Activated naive CD8-positive, alpha-beta T cell treated with anti-CD3 and anti-CD28 coated beads, Interleukin-2, amount 50 U/mL, for 16 hours (primary cell): Measurements from ENCODE around the gene GIT1.
A peak's percentile ranks its signal among the peaks of the same experiment; 100 is the strongest.

Source experiments
- DNase-seq: peaks from one replicate; pipeline ENCODE4 v3.0.0-alpha.2; 2020; ENCODE audit warnings: low read depth, low spot score

Gene GIT1

GRCh38 chr17:29616300-29617048 lies 27.0 kb upstream of the GIT1 start:
- no peak for DNase-seq

GRCh38 chr17:29615492-29616299 lies 26.2 kb upstream of the GIT1 start:
- peak; percentile 64 for DNase-seq

GRCh38 chr17:29615048-29615385 lies 25.6 kb upstream of the GIT1 start:
- DNase-seq, result no peak

DNA sequence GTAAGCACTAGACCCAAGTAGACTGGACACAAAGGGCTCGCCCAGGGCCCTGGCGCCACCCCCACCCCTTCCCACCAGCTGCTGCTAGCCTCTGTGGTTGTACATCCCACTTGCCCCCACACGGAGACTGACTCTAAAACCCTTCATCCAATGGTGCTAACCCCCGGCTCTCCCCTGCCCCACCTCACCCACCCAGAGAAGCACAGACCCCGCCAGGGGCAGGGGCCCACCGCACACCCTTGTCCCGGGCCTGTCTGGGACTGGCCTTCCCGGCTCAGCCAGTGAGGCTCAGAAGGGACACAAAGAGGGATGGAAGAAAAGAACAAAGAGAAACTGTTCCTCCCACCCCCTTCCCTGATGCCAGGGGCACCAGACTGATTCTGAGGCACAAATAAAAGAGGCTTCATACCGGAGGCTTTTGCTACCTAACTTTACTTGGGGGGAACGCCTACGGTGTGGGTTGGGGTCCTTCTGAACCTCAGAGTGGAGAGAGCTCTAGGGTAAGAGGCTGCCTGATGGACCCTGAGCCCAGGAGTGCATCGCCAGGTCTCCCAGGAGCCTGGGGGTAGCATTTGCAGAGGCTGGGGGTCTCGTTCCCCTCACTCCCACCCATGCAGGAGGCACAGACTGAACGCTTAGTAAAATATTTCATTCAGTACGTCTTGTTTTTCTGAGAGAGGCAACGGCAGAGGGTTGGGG lies 25.1 kb upstream of the GIT1 start:
- no peak for DNase-seq

GRCh38 chr17:29613856-29614255 lies 24.4 kb upstream of the GIT1 start:
- no peak for DNase-seq

DNA sequence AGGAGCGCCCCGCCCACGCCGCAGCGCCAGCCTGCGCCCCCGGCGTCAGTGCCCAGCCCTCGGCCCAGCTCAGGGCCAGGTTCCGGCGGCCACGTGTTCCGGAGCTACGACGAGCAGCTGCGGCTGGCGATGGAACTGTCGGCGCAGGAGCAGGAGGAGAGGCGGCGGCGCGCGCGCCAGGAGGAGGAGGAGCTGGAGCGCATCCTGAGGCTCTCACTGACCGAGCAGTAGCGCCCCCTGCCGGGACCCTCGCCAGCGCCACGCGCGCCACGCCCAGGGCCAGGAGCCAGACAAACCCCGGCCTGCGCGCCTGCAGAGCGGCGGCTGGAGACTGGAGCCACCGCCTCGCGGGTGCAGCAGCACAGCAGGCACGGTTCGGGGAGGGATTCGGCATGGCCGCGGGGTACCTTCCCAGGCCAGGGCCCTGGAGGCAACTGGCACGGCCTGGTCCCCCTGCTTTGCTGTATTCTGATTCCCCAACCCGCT lies 23.9 kb upstream of the GIT1 start:
- DNase-seq, result peak; percentile 92

DNA sequence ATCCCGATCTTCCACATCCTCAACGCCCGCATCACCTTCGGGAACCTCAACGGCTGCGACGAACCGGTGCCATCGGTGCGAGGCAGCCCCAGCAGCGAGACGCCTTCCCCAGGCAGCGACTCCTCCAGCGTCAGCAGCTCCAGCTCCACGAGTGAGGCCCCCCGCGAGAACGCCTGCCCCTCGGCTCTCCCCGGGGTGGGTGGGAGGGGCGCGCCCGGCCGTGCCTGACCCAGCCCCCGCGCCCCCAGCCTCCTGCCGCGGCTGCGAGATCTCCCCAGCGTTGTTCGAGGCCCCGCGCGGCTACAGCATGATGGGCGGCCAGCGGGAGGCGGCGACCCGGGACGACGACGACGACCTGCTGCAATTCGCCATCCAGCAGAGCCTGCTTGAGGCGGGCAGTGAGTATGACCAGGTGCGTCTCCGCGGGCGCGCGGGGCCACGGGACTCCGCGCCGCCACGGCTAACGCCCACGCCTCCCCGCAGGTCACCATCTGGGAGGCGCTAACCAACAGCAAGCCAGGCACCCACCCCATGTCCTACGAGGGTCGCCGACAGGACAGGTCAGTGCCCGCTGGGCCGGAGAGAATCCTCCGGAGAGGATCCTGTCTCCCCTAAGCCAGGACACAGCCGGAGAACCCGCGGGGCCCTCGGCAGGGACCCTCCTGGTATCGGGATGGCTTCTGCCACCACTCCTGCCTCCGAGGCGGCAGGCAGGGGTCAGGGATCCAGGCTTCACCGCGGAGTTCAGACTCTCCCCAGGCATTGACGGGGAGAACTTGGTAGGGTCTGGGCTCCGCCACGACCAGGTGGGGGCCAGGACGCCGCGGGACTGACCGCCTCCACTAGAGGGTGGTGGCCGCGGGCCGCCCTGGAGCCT lies 23.2 kb upstream of the GIT1 start:
- no peak for DNase-seq

DNA sequence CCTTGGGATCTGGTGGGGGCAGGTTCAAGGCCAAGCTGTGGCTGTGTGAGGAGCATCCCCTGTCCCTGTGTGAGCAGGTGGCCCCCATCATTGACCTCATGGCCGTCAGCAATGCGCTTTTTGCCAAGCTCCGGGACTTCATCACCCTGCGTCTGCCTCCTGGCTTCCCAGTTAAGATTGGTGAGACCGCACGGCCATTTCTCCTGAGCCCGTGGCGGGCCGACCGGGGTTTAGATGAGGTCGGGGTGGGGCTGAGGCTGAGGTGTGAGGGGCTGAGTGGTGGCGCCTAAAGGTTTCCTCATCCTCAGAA lies 22.6 kb upstream of the GIT1 start:
- no peak for DNase-seq

DNA sequence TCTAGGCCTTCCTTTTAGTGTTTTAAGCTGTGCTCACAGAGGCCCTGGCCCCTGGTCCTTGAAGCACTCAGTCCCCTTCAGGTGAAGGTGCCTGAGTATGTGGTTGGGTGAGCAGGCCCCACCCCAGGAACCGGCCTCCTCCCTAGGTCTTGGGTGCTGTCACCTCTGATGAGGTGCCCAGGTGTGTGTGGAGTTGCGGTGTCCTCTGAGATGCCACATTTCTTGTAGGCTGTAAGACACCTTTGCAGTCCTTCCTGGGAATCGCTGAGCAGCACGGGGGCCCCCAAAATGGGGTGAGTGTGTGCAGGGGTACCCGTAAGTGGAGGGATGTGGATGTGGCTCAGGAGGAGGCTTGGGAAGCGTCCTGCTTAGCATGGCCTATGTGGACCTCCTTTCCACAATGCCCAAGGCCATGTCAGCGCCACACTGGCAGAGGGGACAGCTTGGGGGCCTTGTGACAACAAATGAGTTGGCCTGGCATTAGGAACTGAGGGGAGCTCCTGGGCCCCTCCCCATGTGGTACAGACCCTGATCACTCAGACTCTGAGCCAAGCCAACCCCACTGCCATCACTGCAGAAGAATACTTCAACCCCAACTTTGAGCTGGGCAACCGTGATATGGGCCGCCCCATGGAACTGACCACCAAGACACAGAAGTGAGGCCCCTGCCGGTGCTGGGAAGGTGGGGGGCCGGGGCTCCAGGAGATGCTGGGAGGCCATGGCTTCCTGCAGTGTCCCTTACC lies 22.1 kb upstream of the GIT1 start:
- no peak for DNase-seq

- no peak for DNase-seq
These were observed 20.9 kb upstream of the GIT1 start for GRCh38 chr17:29610395-29610794.

DNA sequence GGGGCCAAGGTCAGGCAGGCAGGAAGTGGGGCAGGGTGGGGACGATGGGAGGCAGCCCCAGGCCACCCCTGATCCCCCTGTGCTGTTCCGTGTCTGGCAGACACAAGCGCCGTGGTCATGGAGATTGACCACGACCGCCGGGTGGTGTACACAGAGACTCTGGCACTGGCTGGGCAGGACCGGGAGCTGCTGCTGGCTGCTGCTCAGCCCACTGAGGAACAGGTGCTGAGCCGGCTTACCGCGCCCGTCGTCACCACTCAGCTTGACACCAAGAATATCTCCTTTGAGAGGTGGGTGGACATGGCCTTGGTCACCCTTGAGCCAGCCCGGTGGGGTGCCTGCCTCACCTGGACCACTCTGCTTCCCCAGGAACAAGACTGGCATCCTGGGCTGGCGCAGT lies 19.5 kb upstream of the GIT1 start:
- no peak for DNase-seq

- no peak for DNase-seq
These were observed 18.2 kb upstream of the GIT1 start for GRCh38 chr17:29607557-29608195.

DNA sequence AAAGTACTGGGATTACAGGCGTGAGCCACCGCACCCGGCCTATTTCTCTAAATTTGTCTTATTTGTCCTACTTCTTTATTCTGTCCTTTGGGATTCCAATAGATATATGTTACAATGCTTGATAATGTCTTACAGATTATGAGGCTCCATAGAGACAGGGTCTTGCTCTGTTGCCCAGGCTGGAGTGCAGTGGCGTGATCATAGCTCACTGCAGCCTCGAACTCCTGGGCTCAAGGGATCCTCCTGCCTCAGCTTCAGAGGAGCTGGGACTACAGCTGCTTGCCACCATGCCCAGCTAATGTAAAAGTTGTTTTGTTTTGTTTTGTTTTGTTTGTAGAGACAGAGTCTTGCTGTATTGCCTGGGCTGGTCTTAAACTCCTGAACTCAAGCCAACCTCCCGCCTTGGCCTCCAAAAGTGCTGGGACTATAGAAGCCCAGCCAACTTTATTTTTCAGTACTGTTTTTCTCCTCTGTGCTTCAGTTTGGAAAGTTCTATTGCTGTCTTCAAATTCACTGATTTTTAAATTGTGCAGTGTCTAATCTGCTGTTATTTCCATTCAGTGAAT lies 13.7 kb upstream of the GIT1 start:
- no peak for DNase-seq

GRCh38 chr17:29597361-29598172 lies 8.1 kb upstream of the GIT1 start:
- DNase-seq, result no peak

DNA sequence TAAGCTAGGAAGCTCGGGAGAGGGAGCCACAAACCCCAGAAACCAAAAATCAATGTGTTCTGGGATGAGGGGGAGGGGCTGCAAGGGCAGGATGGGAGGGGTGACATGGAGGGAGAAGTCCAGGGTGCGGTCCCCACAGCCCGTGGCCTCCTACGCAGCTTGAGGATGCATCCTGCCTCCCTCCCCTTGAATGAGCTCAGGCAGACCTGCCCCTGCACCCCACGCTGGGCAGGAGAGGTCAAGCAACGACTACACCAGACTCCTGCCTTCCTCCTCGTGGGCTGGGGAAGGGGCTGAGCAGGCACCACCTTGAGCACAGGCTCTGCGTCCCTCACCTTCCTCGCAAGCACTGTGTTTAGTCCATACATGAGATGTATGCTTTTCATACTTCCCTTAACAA lies 7.4 kb upstream of the GIT1 start:
- no peak for DNase-seq

- DNase-seq, result no peak
These were observed 6.7 kb upstream of the GIT1 start for GRCh38 chr17:29595943-29596774.

GRCh38 chr17:29595107-29595942 lies 5.9 kb upstream of the GIT1 start:
- no peak for DNase-seq
